Kidney tubule cell (primary cell): ENCODE results near the gene KRTAP5-2.
A peak's percentile ranks its signal among the peaks of the same experiment; 100 is the strongest.
"Not testable (repeated sequence)": the region's sequence is repeated elsewhere in the genome, so short reads cannot be mapped to it uniquely, and the experiment has no call there.

Experiments used
- DNase-seq: peaks from one replicate; pipeline ENCODE4 v3.0.0-alpha.2; 2018; ENCODE audit warnings: low spot score

KRTAP5-2 gene

DNA sequence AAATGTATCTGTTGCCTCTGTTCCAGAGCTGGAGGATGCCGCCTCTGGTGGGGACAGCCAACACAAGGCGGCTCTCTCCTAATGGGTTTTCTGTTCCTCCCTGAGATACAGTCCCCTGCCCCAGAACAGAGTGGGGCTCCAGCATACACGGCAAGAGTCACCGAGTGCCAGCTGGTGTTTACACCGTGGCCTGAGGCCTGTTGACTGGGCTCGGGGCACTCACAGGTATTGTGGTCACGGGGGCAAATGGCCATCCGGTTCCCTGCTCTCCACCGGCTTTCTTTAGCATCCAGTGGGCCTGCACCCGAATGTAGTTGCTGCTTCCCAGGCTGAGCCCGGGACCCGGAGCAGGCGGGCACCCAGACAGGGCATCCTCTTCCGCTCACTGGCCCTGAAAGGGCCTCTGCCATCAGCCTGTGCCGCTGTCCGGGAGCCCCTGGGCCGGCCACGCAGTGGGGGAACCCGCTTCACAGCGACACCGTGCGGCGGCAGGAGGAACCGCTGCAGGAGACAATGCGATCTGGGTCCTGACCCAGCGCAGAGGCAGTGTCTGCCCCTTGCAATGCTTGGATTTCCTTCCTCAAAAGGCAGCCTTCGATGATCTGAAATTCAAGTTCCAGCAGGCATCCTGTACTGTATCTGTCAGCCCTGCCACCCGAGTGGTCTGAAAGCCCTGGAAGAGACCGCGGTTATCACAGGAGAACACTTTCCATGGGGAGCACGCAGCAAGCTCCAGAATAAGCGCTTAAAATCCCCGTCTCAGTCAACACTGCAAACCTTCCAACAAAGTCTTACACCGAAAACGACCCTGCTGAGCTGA, 30.6 kb upstream of the KRTAP5-2 start:
- peak; percentile 50 for DNase-seq

GRCh38 chr11:1625541-1625940, 27.4 kb upstream of the KRTAP5-2 start:
- no peak for DNase-seq

- no peak for DNase-seq
These were observed 26.5 kb upstream of the KRTAP5-2 start for GRCh38 chr11:1624621-1625020.

GRCh38 chr11:1623716-1624115, 25.6 kb upstream of the KRTAP5-2 start:
- DNase-seq = no peak

DNA sequence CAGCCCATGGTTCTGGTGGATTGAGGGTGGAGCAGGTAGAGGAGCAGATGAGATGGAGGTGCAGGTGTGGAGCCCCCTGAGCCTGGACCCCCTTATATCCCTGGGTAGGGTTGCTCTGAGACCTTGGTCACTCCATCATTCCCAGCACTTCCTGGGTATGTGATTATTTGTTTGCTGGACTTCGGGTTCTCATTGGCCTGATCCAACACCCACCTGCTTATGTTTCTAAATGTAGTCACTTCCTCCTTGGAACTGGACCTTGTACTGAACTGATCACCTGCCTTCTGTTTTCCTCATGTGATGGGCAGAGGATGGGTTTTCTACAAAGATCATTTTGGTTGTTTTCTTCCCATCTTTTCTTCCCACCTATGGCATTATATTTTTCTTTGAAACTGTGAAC, 24.0 kb upstream of the KRTAP5-2 start, which contains the start of gene KRTAP5-4:
KRTAP5-4 (minus strand) TSS at position 53 of the 400 bp plus-strand sequence; CDS start at position 8, 45 bp downstream.
- no peak for DNase-seq

DNA sequence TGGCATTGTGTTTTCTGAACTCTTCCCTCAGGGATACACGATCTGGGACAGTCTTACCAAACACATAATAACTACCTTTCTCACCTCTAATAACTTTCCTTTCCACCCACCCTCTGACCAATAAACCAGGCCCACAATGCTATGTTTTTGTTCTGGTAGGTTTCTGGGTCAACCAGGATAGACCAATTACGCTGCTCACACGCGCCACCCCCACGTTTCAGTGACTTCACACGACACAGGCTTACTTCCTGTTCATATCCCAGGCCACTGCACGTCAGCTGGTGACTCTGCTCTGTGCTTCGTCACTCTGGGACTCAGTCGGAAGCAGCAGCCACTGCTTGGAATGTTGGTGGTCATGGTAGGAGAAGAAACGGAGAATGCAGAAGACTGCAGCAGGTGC, 21.4 kb upstream of the KRTAP5-2 start:
- DNase-seq = peak; percentile 67

- DNase-seq = no peak
These were observed 20.1 kb upstream of the KRTAP5-2 start for GRCh38 chr11:1618231-1618630.

DNA sequence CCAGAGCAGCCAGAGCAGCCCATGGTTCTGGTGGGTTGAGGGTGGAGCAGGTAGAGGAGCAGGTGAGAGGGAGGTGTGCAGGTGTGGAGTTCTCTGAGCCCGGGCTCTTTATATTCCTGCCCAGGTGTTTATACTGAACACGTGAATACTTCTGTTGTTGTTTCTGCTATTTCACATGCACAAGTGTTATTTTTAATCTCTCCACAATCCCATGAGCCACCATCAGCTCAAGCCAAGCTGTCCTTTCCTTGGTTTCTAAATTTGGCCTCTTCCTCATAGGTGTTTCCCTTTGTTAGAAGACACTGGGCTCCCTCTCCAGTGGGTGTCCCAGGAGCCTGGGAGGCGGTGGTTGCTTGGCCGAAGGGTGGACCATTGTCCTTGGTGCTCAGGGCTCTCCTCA, 10.3 kb upstream of the KRTAP5-2 start, which contains the start of gene KRTAP5-3:
KRTAP5-3 (minus strand) TSS at position 101 of the 400 bp plus-strand sequence; CDS start at position 23, 78 bp downstream.
- no peak for DNase-seq

- DNase-seq = not testable (repeated sequence)
These were observed 9.8 kb upstream of the KRTAP5-2 start for GRCh38 chr11:1607901-1608300.

DNA sequence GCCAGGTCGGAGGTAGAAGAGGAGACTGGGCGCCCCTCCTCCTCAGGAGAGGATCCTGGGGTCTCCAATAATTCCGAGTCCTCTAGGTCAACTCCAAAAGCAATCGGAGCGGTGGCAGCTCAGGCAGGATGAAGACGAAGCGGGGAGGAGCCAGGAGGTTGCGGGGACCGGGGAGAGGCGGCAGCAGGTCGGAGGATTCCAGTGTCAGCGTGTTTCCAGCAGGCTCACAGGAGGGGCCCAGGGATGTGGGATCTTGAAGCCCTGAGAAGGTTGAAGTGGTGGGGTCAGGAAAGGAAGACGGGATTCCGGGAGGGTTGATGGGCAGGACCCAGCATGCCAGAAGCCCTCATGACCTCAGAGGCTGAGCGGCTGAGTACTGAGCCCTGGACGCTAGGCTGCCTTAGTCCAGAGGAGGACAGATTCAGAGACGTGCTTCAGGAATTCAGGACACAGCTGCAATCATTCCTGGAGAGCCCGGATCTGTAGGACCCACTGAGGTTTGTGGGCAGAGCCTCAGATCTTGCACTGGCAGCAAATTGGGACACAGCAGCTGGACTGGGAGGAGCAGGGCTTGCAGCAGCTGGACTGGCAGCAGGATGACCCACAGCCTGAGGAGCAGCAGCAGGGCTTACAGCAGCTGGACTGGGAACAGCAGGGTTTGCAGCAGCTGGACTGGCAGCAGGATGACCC, 9.2 kb upstream of the KRTAP5-2 start:
- not testable (repeated sequence) for DNase-seq

DNA sequence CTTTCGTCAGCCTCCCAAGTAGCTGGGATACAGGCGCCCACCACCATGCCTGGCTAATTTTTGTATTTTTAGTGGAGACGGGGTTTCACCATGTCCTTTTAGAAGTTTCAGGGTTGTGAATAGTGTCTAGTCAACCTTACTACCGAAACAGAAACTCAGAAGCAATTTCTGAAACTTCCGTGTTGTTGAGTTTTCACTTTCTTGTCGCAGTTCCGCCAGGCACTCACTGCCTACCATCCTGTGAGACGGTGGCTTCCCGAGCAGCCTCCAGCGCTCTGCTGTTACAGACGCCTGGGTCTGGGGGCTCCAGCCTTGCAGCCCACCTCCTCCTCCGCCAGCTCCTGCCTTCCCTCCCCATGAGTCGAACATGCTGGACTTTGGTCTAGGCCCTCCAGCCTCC, 7.8 kb upstream of the KRTAP5-2 start:
- not testable (repeated sequence) for DNase-seq

- DNase-seq = no peak
These were observed 6.6 kb upstream of the KRTAP5-2 start for GRCh38 chr11:1604711-1605110.

DNA sequence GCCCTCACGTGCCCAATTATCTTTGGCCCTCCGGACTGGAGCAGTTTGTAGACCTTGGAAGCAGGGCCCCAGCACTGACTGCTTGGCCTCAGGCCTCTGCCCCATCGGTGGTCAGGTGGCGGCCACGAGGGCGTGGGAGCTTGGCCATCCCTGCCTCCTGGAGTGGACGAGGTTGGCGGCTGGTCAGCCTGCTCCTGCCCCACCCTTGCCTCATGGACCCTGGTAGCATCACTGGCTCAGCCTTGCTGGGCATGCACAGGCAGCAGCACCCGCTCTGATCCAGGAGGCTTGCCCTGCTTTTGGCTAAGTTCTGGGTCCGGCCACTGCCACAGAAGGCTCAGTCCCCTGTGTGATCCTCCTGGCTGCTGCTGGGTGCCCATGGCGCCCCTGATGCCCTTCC, 6.1 kb upstream of the KRTAP5-2 start:
- no peak for DNase-seq

- no peak for DNase-seq
These were observed 5.5 kb upstream of the KRTAP5-2 start for GRCh38 chr11:1603629-1604028.

DNA sequence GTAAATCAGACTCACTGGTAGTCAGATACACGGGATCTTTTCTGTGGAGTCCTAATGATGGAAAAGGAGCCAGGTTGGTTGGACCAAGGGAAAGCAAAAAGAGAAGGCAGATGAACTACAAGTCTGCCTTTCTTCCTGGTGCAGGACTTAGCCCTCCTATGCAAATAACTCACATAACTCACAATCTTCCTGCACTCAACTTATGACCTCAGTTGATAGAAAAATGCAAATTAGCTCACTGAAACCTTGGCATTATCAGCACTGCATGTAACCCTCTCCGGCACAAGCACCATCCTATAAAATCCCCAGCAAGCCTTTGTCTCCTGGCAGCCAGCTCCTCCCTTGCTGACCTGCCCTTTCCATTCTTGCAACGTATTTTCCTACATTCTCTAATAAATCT, 3.6 kb upstream of the KRTAP5-2 start:
- DNase-seq = not testable (repeated sequence)

- no peak for DNase-seq
These were observed 2.5 kb upstream of the KRTAP5-2 start for GRCh38 chr11:1600626-1601025.

DNA sequence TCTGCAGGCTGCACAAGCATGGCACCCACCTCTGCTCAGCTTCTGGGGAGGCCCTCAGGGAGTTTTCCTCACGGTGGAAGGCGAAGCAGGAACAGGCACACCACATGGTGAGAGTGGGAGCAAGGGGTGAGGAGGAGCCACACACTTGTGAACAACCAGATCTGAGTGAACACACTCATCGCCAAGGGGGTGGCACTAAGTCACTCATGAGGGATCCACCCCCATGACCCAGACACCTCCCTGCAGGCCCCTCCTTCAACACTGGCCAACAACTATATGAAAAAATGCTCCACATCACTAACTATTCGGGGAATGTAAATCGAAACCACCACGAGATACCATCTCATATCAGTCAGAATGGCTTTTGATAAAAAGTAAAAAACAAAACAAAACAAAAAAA, 722 bp upstream of the KRTAP5-2 start:
- DNase-seq = no peak

- not testable (repeated sequence) for DNase-seq
These were observed 312 bp upstream of the KRTAP5-2 start for GRCh38 chr11:1598406-1598805.

DNA sequence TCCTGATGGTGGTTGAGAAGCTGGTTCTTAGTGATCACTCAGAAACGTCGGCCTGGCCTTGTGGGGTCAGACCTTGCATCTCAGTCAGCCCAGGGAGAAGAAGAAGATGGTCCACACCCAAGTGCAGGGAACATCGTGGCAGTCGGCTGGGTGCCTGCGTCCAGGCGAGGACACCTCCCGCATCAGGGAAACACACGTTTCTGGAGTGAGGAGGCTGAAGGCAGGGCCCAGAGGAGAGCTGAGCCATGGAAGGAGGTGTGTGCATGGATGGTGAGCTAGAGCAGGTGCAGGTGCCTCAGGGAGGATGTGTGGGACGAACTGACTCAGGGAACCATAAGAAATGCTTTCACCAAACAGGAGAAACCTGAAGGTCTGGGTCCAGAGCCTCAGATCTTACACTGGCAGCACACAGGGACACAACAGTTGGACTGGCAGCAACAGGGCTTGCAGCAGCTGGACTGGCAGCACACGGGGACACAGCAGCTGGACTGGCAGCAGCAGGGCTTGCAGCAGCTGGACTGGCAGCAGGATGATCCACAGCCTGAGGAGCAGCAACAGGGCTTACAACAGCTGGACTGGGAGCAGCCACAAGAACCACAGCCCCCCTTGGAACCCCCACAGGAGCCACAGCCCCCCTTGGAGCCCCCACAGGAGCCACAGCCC, 632 bp downstream of the KRTAP5-2 start:
- DNase-seq = no peak

DNA sequence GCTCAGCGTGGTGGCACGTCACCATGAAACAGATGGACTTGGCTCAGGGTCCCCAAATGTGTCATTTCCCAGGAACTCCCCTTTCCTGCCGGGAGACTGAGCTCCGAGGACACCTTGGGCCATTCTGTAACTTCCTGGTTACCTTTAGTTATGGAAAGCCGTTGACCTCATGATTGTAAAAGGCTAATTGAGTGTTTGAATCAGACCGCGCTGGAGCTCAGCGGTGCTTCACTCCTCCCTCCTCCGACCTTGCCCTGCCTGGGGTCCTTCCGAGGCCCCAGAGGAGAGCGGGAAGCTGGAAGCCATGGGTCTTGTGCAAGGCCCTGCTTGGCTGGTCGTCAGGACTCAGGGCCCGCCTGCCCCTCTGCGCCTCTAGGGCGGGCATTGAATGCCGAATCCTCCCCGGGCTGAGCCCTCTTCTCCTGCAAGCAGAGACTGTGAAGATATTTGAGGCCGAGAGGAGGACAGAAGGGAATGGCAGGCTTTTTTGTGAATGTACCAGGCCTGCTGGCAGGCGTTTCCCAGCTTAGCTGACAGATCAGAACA, 1.4 kb downstream of the KRTAP5-2 start:
- not testable (repeated sequence) for DNase-seq

GRCh38 chr11:1595994-1596575, 2.0 kb downstream of the KRTAP5-2 start:
- DNase-seq = not testable (repeated sequence)

GRCh38 chr11:1592628-1593027, 5.5 kb downstream of the KRTAP5-2 start:
- DNase-seq = no peak
